ENCODE data around the gene FAM81B. TPM values are rescaled to one million over a fixed set of nuclear protein-coding genes. Genes with fewer than 3 reads are reported as not detected.
"Not testable (repeated sequence)": the region's sequence is repeated elsewhere in the genome, so short reads cannot be mapped to it uniquely, and the experiment has no call there.

Gene FAM81B
- polyA plus RNA-seq, 1 experiment: not detected

GRCh38 chr5:95358320-95358719, 32.8 kb upstream of the FAM81B start:
- ChIA-PET CTCF (no interaction called here), POLR2A (no interaction called here)
- Histone ChIP-seq H3K27ac (ENCODE audit: low read depth, low read length) (no peak overlapping the region), H3K9me3 (ENCODE audit: control insufficient read depth, insufficient read depth, low read length) (no peaks in the 10 kb centered on the region), H3K4me3 (ENCODE audit: low read depth, low read length) (no peak overlapping the region), H3K27me3 (ENCODE audit: control insufficient read depth, insufficient read depth, low read length) (no peaks in the 10 kb centered on the region)
- no peak for TF ChIP-seq CTCF (IDR thresholded peaks at IDR 0.05; ENCODE audit: low read depth, low read length)
- DNase-seq (ENCODE audit: low read depth, low spot score): no peak

GRCh38 chr5:95358848-95359247, 32.3 kb upstream of the FAM81B start:
- POLR2A ChIA-PET: no interaction called here
- CTCF ChIA-PET: no interaction called here

GRCh38 chr5:95360667-95361066, 30.5 kb upstream of the FAM81B start:
- H3K27ac ChIP-seq (ENCODE audit: low read depth, low read length); POLR2A ChIA-PET; H3K4me3 ChIP-seq (ENCODE audit: low read depth, low read length); H3K27me3 ChIP-seq (ENCODE audit: control insufficient read depth, insufficient read depth, low read length); CTCF ChIA-PET; H3K9me3 ChIP-seq (ENCODE audit: control insufficient read depth, insufficient read depth, low read length); DNase-seq (ENCODE audit: low read depth, low spot score): not testable (repeated sequence)

More at GRCh38 chr5:95358848-95359247, 32.3 kb upstream of the FAM81B start:
- H3K4me3 ChIP-seq (ENCODE audit: low read depth, low read length): no peak overlapping the region
- no peak for DNase-seq (ENCODE audit: low read depth, low spot score)
- no peaks in the 10 kb centered on the region for H3K9me3 ChIP-seq (ENCODE audit: control insufficient read depth, insufficient read depth, low read length)
- TF ChIP-seq CTCF (IDR thresholded peaks at IDR 0.05; ENCODE audit: low read depth, low read length): no peak
- no peak overlapping the region for H3K27ac ChIP-seq (ENCODE audit: low read depth, low read length)
- H3K27me3 ChIP-seq (ENCODE audit: control insufficient read depth, insufficient read depth, low read length): no peaks in the 10 kb centered on the region

GRCh38 chr5:95365302-95366095, 25.7 kb upstream of the FAM81B start:
- no peak for TF ChIP-seq CTCF (IDR thresholded peaks at IDR 0.05; ENCODE audit: low read depth, low read length)
- H3K9me3 ChIP-seq (ENCODE audit: control insufficient read depth, insufficient read depth, low read length): no peaks in the 10 kb centered on the region
- CTCF ChIA-PET: interaction anchor here (0.5 kb wide), 1 partner anchor 1662 kb away, joined by 6 read pairs; no protein-coding TSS in a partner anchor
- no peaks in the 10 kb centered on the region for H3K27me3 ChIP-seq (ENCODE audit: control insufficient read depth, insufficient read depth, low read length)
- H3K27ac ChIP-seq (ENCODE audit: low read depth, low read length): no peak overlapping the region
- DNase-seq (ENCODE audit: low read depth, low spot score): no peak
- no peak overlapping the region for H3K4me3 ChIP-seq (ENCODE audit: low read depth, low read length)
- POLR2A ChIA-PET: no interaction called here

GRCh38 chr5:95369782-95370181, 21.4 kb upstream of the FAM81B start:
- Histone ChIP-seq H3K4me3 (ENCODE audit: low read depth, low read length) (no peak overlapping the region), H3K27me3 (ENCODE audit: control insufficient read depth, insufficient read depth, low read length) (no peaks in the 10 kb centered on the region)
- CTCF ChIA-PET: interaction anchor here (0.6 kb wide), 1 partner anchor 402 kb away, joined by 3 read pairs; no protein-coding TSS in a partner anchor

More at GRCh38 chr5:95369782-95370181, 21.4 kb upstream of the FAM81B start:
- POLR2A ChIA-PET: no interaction called here
- TF ChIP-seq CTCF (IDR thresholded peaks at IDR 0.05; ENCODE audit: low read depth, low read length): no peak
- no peak for DNase-seq (ENCODE audit: low read depth, low spot score)
- Histone ChIP-seq H3K27ac (ENCODE audit: low read depth, low read length) (no peak overlapping the region), H3K9me3 (ENCODE audit: control insufficient read depth, insufficient read depth, low read length) (no peaks in the 10 kb centered on the region)

Measured in AG04450 (cell line).